ENCODE data around the gene KCTD15.
"Not testable (repeated sequence)": the region's sequence is repeated elsewhere in the genome, so short reads cannot be mapped to it uniquely, and the experiment has no call there.

Gene KCTD15

GRCh38 chr19:33813391-33814101, 16.9 kb downstream of the KCTD15 start:
- no peaks in the 10 kb centered on the region for H3K27me3 ChIP-seq (replicated peaks)
- no peak overlapping the region for H3K27ac ChIP-seq
- no peak overlapping the region for H3K4me3 ChIP-seq (ENCODE audit: low read depth, low read length)
- in situ Hi-C loops (cut with HindIII; ENCODE audit: low pct_ligation_motif_present, low sequenced_read_pairs): no loop called here
- DNase-seq: no peak
- TF ChIP-seq, protein P1, sequence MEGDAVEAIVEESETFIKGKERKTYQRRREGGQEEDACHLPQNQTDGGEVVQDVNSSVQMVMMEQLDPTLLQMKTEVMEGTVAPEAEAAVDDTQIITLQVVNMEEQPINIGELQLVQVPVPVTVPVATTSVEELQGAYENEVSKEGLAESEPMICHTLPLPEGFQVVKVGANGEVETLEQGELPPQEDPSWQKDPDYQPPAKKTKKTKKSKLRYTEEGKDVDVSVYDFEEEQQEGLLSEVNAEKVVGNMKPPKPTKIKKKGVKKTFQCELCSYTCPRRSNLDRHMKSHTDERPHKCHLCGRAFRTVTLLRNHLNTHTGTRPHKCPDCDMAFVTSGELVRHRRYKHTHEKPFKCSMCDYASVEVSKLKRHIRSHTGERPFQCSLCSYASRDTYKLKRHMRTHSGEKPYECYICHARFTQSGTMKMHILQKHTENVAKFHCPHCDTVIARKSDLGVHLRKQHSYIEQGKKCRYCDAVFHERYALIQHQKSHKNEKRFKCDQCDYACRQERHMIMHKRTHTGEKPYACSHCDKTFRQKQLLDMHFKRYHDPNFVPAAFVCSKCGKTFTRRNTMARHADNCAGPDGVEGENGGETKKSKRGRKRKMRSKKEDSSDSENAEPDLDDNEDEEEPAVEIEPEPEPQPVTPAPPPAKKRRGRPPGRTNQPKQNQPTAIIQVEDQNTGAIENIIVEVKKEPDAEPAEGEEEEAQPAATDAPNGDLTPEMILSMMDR (IDR thresholded peaks at IDR 0.05; ENCODE audit: low read depth, low read length, missing control alignments): no peak
- H3K36me3 ChIP-seq (replicated peaks): peaks cover 33% of the 10 kb centered on the region

- H3K27ac ChIP-seq: no peak overlapping the region
- no peaks in the 10 kb centered on the region for H3K27me3 ChIP-seq (replicated peaks)
- in situ Hi-C loops (cut with HindIII; ENCODE audit: low pct_ligation_motif_present, low sequenced_read_pairs): no loop called here
- H3K36me3 ChIP-seq (replicated peaks): peaks cover 25% of the 10 kb centered on the region
- no peak for DNase-seq
- TF ChIP-seq, protein P1 (IDR thresholded peaks at IDR 0.05; ENCODE audit: low read depth, low read length, missing control alignments): no peak
- H3K4me3 ChIP-seq (ENCODE audit: low read depth, low read length): no peak overlapping the region
These were observed 17.8 kb downstream of the KCTD15 start for GRCh38 chr19:33814181-33815165.

GRCh38 chr19:33815380-33816340, 19.0 kb downstream of the KCTD15 start:
- Histone ChIP-seq H3K4me3 (ENCODE audit: low read depth, low read length) (no peak overlapping the region), H3K27ac (no peak overlapping the region), H3K27me3 (replicated peaks) (no peaks in the 10 kb centered on the region), H3K36me3 (replicated peaks) (peaks cover 20% of the 10 kb centered on the region)
- DNase-seq: peak; percentile 53
- in situ Hi-C loops (cut with HindIII; ENCODE audit: low pct_ligation_motif_present, low sequenced_read_pairs): no loop called here
- TF ChIP-seq, protein P1 (IDR thresholded peaks at IDR 0.05; ENCODE audit: low read depth, low read length, missing control alignments): no peak

- Histone ChIP-seq H3K36me3 (replicated peaks) (no peaks in the 10 kb centered on the region), H3K27me3 (replicated peaks) (no peaks in the 10 kb centered on the region), H3K4me3 (ENCODE audit: low read depth, low read length) (no peak overlapping the region), H3K27ac (no peak overlapping the region)
- in situ Hi-C loops (cut with HindIII; ENCODE audit: low pct_ligation_motif_present, low sequenced_read_pairs): no loop called here
- TF ChIP-seq, protein P1 (IDR thresholded peaks at IDR 0.05; ENCODE audit: low read depth, low read length, missing control alignments): no peak
- DNase-seq: no peak
These were observed 21.7 kb downstream of the KCTD15 start for GRCh38 chr19:33818411-33818810.

- H3K27ac ChIP-seq; H3K27me3 ChIP-seq (replicated peaks); DNase-seq; H3K36me3 ChIP-seq (replicated peaks); H3K4me3 ChIP-seq (ENCODE audit: low read depth, low read length); in situ Hi-C loops (cut with HindIII; ENCODE audit: low pct_ligation_motif_present, low sequenced_read_pairs): not testable (repeated sequence)
These were observed 22.4 kb downstream of the KCTD15 start for GRCh38 chr19:33819078-33819477.

Measured in brain microvascular endothelial cell (primary cell).